NCI-H1417 treated with DMSO at 0.1 percent for 48 hours (cell line): Measurements from ENCODE around the gene DNAJC6.
A peak's percentile ranks its signal among the peaks of the same experiment; 100 is the strongest.
"Not testable (repeated sequence)": the region's sequence is repeated elsewhere in the genome, so short reads cannot be mapped to it uniquely, and the experiment has no call there.

ENCODE experiments used
- DNase-seq: peaks from one replicate; lab custom pipeline; 2025; lab: John Stamatoyannopoulos, UW

The DNAJC6 gene

DNA sequence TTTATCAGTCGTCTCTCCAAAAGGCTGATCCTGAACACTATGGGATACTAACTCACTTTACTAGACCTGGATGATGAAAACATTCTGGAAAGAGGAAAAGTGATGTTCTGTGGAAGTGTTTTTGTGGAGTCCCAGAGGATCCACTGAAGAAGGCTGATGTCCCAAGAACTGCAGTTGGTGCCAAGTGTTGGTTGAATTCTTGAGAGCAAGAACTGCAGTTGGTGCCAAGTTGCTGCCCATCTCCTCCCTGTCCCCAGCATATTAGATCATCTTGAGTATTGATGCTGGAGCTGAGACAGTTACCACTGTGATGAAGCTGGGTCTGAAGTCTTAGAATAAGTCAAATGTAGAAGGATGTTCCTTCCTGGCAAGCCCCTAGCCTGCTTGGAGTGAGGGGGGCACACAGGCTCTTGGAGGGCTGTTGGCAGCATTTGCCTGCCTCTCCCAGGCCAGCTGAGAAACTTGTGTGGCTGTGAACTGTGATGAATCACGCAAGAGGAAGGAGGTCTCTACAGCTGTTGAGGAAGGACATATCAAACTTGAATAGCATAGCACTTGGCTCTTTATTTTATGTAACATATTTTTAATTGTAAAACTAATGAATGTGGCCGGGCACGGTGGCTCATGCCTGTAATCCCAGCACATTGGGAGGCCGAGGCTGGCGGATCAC is 48.1 kb downstream of the DNAJC6 start:
- DNase-seq, result no peak

DNA sequence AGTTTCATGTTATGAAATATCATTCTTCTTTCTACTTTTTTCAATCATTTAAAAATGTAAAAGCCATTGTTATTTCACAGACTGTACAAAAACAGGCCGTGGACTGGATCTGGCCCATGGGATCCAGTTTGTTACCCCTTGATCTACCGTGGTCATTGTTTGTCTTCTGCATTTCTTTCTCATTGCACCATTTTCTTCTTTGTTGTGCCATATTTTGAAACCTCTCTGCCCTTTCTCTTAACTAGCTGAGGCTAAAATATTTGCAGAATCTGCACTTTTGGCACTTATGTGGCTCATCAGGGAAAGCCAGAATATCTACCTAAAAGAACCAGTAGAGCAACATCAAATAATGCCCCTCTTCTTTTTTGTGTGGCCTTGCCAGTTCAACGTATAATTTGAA is 50.5 kb downstream of the DNAJC6 start:
- DNase-seq, result no peak

DNA sequence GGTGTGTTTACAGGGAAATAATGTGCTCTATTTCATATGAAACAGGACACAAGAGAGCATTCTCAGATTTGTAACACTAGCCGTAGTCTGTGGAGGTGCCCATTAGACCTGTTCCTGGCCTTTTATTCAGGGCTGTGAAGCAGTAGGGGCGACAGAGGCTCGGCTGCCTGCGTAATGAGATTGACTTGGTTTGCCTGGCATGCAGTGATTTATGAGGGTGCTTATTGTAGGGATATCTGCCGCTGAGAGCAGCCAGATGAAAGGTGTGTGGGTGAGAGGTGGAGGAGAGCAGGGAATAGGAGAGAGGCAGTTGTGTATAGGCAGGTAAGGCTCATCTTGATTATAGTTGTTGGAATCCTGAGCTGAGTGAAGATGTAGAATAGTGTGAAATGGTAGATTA is 51.3 kb downstream of the DNAJC6 start:
- peak; percentile 26 for DNase-seq

DNA sequence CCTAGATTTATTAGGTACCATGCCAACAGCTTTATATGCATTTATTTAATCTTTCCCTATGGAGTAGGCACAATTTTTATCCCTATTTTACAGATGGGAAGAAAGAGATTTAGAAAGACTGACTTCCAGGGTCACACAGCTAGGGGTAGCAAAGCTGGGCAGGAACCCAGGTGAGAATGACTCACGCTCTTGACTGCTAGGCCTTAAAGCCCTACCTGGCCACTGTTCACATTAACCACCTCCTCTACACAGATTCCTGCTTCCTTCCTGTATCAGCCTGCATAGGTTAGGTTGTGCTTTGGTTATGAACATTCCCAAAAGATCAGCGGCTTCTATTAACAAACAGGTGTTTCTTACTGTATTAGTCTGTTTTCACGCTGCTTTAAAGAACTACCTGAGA is 53.2 kb downstream of the DNAJC6 start:
- DNase-seq, result no peak

DNA sequence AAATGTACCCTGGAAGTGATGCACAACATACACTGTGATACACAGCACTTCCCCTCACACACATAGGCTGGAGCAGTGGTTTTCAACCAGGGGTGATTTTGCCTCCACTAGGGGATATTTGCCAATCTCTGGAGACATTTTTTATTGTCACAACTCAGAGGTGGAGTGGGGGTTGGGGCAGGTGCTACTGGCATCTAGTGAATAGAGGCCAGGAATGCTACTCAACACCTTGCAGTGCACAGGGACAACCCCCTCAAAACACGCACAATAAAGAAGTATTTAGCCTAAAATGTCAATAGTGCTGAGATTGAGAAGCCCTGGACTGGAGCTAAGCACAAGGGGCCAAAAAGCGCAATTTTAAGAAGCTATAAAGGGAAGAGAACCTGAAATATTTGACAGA is 54.1 kb downstream of the DNAJC6 start:
- no peak for DNase-seq

DNA sequence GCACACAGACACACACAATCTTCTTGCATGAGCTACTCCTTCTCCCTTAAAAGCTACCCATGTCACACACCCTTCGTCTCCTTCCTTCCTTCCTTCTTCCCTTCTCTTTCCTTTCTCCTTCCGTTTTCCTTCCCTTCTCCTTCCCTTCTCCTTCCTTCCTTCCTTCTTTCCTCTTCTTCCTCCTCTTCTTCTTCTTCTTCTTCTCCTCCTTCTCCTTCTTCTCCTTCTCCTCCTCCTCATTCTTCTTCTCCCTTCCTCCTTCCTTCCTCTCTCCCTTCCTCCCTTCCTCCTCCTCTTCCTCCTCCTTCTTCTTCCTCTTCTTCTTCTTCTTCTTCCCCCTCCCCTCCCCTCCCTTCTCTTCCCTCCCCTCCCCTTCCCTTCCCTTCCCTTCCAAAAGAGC is 59.1 kb downstream of the DNAJC6 start:
- no peak for DNase-seq

DNA sequence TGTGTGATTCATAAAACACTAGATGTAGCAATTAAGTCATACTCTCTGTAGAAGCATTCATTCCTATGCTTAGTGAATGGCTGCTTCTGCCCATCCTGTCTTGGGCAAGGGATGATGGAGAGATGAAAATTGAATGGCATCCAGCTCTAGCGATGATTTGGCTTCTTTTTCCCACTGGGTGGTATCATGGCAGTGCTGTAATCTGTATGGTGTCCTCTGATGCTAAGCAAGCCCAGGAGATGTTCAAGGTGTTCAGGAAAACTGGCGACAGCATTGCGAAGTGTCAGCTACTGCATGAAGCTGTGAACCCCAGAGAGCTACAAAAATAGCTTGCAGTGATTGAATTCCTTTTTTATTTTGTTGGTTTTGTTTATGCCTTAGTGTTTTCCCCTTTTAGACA is 62.2 kb downstream of the DNAJC6 start:
- no peak for DNase-seq

DNA sequence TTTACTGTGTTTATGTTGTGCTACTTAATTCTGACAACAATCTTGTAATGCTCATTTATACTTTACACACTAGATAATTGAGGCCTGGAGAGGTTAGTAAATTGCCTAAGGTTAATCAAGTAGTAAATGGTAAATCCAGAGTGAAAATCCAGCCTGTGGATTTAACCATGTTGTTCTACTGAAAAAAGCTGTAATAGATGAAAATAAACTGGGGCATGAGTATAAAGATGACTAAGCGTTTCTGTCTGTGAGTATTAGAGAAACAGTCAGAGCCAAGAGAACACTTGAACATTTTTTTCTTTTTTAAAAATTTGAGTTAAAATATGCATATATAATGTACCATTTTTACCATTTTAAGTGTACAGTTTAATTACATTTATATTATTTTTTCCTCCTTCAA is 63.2 kb downstream of the DNAJC6 start:
- DNase-seq, result no peak

DNA sequence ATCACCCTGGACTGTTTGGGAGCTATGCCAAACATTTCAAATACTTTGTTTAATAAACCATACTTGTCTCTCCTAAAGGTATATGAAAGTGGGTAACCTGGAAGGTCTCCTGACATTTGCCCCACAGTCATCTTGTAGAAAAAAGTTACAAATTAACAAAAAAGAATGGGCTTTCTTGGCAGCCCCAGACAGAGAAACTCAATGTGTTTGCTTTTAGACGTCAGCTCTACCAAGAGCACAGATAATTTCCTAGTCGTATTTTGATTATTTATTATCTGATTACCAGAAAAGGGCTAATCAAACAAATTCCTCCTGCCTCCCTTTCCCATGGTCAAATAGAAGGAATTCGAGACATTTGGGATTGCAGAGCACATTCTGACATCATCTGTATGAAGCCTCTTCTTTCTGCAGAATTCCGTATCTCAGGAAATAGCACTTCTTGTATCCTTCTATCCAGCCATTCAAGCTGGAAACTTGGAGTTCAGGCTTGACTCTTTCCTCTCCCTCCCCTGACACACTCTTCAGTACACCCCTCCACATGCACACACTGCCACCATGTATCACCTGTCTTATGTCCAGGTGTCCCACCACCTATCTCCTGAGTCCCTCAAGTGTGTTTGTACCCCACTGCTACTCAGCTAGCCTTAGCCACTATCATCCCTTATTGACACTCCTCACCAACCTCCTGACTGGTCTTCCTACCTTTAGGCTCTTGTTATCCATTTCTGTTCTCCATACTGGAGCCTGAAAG is 68.3 kb downstream of the DNAJC6 start:
- no peak for DNase-seq

DNA sequence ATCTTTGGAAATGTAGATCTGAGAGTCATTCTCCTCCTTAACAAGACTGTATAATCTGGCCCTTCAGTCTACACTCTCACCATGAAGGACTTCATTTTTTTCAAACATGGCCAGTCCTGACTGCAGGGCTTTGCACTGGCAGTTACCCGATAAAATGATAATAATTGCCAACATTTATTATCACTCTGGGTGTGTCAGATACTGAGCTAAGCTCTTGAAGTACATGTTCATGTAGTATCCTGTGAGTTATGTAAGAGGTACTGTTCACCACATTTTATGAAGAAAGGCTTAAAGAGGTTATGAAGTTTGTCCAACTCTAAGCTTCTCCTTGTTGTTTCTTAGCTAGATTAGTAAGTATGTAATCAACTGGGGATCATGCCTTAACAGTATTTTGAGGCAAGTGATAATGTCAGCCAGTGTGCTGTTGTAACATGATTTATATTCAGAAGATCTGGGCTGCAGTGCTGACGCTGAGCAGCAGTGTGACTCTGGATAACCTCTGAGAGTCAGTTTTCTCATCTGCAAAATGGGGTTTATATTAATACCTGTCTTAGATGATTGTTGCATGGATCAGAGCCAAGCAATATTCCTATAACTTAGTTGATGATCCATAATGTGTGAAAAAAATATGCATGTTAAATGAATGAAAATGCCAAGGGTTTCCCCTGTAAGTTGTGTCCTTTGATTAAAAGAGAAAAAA is 69.1 kb downstream of the DNAJC6 start:
- no peak for DNase-seq

DNA sequence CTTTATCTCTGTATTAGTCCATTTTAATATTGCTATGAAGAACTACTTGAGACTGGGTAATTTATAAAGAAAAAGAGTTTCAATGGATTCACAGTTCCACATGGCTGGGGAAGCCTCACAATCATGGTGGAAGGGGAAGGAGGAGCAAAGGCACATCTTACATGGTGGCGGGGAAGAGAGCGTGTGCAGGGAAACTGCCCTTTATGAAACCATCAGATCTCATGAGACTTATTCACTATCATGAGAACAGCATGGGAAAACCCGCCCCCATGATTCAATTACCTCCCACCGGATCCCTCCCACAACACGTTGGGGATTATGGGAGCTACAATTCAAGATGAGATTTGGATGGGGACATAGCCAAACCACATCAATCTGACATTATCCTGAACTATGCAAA is 75.1 kb downstream of the DNAJC6 start:
- DNase-seq, result not testable (repeated sequence)

DNA sequence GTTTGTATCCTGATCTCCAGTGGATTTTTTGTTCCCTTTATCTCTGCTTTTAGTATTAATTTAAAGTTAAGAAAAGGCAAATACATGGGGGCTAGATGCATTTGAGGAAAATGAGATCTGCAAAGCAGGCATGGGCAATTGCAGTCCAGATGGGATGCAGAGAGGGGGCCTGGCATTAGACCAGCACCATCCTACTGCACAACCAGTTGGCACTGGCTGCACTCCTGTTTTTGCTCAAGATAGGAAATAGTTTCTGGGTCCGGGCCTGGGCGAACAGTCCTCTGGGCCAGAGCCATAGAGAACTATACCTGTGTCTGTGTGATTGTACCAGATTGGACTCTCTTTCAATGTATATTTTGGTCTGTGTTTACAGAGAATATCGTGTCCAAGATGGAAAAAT is 77.1 kb downstream of the DNAJC6 start:
- no peak for DNase-seq

DNA sequence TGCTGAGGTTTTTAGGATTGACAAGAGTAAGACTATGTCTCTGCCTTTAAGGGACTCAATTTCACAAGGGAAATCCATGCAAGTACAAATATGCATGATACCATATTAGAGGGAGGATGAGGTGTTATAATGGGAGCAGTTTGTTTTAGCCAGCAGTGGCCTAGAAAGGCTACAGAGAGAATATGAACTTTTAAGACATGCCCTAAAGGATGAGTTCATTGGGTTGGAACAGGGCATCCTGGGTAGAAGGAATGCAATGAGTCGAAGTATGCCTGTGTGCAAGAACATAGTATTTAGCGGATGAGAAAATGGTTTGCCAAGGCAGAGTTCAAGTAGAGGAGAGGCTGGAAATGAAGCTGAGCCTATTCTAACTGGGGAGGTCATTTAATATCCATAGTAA is 78.5 kb downstream of the DNAJC6 start:
- no peak for DNase-seq

DNA sequence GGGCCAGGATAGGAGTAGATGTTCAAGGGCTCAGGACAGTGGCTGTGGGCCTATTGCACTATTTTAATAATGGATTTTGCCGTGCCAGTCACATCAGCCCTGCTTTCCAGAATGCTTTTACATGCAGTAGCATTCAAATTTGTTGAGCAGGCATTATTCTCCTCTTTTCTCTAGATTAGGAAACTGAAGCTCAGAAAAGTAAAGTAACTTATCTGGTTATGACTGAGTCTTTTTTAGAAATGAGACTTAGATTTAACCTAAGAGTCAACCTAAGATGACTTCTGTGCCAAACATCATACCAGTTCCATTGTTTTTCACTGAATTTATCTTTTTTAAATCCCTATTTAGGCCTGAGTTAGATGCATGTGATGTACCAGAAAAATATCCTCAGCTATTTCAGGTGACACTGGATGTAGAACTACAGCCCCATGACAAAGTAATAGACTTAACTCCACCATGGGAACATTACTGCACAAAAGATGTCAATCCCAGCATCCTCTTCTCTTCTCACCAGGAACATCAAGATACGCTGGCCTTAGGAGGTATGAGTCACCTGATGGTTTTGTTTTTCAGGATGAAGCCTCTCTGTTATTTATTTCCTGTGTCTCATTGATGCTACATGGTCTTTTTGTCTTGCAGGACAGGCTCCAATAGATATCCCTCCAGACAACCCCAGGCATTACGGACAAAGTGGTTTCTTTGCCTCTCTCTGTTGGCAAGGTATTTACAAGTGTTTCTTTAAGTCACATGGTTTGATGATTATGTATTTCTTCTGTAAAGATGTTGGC is 79.8 kb downstream of the DNAJC6 start:
- no peak for DNase-seq

DNA sequence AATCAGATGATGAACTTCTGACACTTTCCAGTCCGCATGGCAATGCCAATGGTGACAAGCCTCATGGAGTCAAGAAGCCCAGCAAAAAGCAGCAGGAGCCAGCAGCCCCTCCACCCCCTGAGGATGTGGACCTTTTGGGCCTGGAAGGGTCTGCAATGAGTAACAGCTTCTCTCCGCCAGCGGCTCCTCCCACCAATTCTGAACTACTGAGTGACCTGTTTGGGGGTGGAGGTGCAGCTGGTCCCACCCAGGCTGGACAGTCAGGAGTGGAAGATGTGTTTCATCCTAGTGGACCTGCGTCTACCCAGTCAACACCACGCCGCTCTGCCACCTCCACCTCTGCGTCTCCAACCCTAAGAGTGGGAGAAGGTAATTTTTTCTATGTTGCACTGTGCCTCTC is 83.2 kb downstream of the DNAJC6 start:
- no peak for DNase-seq

DNA sequence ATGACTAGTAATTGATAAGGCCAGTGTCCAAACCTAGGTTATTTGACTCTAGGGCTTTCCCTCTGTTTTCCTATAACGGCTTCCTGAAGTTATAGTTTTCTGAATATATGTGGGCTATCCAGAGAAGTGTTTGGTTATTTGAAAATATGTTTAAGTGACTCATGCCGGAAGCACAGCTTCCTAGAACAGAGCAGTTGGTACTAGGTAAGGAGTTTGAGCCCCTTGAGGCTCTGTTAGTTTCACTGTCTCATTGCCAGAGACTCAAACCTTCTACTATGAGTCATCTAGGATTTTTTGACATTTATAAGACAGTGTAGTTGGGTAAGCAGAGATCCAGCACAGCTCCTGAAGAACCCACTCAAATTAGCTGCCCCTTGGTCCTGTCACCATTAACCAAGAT is 84.0 kb downstream of the DNAJC6 start:
- DNase-seq, result no peak

DNA sequence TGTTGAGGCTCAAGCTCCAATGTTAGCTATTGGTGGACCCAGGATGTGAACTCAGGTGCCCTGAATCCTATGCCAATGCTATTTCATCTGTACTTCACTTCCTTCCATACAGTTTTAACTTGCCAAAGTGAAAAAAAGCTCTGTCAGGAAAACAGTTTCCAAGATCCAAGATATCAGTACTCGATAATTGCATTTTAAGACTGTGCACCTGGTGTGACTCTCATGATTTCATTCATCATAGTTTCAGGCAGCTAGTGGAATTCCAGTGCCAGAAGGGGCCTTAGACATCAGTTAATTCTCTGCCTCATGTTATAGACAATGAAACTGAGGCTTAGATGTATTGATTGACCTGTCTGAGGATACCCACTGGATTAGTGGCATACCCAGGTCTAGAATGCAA is 84.6 kb downstream of the DNAJC6 start:
- DNase-seq, result no peak

DNA sequence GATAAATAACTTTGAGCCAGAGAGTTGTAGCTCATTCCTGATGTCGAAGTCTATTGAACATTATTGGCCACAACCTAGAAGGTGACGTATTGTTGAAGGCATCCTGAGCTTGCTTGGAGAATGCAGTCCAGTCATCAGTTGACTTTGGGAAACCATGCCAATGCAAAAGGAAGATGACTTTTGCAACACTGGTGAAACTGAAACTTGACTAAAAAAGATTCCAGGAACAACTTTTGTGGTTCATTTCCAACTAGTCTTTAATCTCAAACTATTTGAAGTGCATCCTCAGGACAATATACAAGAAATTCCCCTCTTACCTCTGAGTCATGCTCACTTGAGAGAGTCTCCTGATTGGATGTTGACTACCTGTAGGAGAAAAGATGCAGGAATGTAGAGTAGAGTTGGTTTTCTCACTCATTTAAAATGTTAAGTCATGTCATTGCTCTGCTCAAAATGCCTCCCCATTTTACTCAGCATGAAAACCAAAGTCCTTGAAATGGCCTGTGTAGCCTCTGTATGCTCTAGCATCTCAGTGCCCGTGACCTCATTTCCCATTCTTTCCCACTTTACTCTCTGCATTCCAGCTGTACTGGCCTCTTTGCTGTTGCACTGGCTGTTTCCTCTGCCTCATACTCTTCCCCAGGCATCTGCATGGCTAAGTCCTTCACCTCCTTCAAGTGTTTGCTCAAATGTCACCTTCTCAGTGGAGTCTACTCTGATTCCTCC is 86.7 kb downstream of the DNAJC6 start:
- DNase-seq, result no peak

DNA sequence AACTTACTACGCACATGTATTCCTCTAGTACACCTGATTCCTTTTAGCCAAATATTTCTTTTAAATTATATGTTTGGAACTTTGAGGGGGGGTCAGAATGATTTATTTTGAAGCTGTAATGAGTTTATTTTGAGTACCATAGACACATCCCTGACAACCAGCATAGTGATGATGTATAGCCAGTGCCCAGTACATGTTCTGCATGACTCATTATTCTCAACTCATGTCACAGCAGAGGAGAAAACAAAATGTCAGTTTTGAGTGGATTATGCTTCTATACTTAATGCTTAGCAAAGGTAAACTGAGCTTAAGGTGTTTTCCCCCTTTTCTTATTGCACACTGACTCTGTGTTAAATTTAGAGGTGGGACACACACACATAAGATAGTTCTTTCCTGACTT is 88.7 kb downstream of the DNAJC6 start:
- no peak for DNase-seq

DNA sequence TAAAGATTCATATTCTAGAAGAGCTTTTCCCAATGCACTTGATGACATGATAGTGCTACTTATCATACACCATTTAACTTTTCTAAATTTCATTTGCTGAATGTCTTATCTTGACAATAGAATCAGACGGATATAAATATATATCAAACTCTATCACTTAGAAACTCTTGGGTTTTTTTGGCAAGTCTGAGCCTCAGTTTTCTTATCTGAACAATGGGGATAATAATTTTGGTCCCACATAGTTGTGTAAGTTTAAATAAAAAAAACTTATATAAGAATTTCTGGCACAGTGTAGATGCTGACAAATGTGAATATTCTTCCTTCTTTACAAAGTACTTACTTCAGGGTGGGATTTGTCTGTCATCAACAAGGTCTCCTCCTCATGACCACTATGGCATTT is 89.7 kb downstream of the DNAJC6 start:
- no peak for DNase-seq

DNA sequence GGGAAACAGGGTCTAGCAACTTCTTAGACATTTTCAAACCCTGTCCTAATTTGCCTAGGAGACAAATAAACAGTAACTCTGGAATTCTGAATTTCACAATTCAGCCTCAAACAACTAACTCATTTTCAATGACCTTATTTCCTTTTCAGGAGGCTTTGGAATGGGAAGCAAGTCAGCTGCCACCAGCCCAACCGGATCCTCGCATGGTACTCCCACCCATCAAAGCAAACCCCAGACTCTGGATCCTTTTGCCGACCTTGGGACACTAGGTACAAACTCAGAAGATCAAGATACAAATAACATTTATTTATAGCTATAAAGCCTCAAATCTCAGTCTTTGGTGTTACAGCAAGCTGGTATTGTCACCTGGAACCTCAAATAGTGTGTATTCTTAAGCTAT is 92.3 kb downstream of the DNAJC6 start:
- no peak for DNase-seq

DNA sequence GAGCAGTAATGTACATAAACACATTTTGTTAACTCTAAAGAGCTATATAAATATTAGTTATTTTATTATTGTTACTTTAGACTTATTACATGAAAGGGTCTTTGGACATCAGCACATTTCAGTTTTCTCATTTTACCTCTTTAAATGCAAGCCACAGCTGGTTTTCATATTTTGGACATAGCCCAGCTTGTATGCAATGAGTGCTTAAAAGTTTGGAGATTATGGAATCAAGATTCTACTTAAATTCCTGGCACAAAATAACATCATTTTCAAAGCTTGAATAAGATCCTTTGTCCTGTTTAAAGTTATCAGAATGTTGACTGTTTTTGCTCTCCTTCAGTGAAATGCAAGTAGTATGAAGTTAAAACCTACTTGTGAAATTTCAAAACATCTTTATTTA is 95.6 kb downstream of the DNAJC6 start:
- no peak for DNase-seq
